Suppressor macrophage treated with lipopolysaccharide for 4 hours (primary cell): ENCODE measurements around the gene IGFLR1.

ENCODE experiments used
- DNase-seq: peaks from one replicate; pipeline ENCODE4 v3.0.0-alpha.2; 2020

IGFLR1 gene

DNA sequence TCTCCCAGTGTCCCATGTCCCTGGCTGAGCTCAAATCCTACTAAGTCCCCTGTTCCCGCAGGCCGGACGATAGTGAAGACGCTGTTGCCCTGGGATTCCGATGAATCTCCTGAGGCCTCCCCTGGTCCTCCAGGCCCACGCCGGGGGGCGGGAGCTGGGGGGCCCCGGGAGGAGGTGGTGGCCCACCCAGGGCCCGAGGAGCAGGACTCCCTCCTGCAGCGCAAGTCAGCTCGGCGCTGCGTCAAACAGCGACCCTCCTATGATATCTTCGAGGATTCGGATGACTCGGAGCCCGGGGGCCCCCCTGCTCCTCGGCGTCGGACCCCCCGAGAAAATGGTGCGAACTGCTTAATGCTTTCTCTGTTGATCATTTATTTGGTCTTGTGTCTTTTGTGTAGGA lies 18.6 kb downstream of the IGFLR1 start:
- no peak for DNase-seq

DNA sequence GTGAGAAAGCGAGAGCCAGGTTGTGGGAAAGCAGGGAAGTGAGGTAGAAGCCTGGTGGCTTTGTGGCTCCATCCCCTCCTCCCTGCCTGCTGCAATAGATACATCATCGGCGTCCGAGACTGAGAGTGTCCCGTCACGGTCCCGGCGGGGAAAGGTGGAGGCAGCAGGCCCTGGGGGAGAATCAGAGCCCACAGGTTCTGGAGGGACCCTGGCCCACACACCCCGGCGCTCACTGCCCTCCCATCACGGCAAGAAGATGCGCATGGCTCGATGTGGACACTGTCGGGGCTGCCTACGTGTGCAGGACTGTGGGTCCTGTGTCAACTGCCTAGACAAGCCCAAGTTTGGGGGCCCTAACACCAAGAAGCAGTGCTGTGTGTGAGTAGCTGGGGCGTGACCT lies 19.4 kb downstream of the IGFLR1 start:
- DNase-seq = no peak

DNA sequence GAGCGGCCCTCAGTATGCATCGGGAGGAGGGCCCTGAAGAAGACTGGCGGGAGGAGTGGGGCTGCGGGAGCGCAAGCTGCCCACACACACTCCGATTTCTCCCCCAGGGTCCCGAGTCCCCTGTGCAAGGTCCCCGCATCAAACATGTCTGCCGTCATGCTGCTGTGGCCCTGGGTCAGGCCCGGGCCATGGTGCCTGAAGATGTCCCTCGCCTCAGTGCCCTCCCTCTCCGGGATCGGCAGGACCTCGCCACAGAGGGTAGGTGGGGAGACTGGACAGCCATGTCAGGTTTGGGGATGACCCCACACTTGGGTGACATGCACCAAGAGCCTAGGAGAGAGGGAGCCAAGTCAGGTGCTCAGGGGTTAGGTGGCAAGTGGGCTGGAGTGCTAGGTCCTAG lies 19.8 kb downstream of the IGFLR1 start:
- no peak for DNase-seq

DNA sequence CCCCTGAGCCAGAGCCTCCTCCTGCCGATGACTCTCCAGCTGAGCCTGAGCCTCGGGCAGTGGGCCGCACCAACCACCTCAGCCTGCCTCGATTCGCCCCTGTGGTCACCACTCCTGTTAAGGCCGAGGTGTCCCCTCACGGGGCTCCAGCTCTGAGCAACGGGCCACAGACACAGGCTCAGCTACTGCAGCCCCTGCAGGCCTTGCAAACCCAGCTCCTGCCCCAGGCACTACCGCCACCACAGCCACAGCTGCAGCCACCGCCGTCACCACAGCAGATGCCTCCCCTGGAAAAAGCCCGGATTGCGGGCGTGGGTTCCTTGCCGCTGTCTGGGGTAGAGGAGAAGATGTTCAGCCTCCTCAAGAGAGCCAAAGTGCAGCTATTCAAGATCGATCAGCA lies 20.9 kb downstream of the IGFLR1 start:
- DNase-seq = no peak

DNA sequence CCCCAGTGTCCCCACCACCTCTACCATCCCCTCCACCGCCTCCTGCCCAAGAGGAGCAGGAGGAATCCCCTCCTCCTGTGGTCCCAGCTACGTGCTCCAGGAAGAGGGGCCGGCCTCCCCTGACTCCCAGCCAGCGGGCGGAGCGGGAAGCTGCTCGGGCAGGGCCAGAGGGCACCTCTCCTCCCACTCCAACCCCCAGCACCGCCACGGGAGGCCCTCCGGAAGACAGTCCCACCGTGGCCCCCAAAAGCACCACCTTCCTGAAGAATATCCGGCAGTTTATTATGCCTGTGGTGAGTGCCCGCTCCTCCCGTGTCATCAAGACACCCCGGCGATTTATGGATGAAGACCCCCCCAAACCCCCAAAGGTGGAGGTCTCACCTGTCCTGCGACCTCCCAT lies 21.6 kb downstream of the IGFLR1 start:
- DNase-seq = no peak

DNA sequence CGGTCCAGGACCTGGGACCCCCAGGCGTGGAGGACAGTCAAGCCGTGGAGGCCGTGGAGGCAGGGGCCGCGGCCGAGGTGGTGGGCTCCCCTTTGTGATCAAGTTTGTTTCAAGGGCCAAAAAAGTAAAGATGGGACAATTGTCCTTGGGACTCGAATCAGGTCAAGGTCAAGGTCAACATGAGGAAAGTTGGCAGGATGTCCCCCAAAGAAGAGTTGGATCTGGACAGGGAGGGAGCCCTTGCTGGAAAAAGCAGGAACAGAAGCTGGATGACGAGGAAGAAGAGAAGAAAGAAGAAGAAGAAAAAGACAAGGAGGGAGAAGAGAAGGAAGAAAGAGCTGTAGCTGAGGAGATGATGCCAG lies 22.1 kb downstream of the IGFLR1 start:
- DNase-seq = no peak

DNA sequence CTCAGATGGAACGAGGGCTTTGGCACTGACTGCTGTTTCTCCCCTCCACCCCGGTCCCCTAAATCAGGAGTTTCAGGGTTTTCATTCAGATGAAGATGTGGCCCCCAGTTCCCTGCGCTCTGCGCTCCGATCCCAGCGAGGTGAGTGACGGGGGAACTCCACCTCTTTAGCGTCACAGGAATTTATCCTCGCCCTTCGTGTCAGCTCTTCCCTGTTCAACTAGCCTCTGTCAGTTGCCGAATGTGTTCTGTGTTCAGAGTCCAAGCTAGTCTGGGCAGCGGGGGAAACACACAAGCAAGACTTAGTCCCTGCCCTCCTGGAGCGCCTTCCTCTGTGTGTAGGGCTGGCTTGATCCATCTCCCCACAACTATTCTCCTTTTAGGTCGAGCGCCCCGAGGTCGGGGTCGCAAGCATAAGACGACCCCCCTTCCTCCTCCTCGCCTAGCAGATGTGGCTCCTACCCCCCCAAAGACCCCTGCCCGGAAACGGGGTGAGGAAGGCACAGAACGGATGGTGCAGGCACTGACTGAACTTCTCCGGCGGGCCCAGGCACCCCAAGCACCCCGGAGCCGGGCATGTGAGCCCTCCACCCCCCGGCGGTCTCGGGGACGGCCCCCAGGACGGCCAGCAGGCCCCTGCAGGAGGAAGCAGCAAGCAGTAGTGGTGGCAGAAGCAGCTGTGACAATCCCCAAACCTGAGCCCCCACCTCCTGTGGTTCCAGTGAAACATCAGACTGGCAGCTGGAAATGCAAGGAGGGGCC lies 22.7 kb downstream of the IGFLR1 start:
- DNase-seq = no peak

DNA sequence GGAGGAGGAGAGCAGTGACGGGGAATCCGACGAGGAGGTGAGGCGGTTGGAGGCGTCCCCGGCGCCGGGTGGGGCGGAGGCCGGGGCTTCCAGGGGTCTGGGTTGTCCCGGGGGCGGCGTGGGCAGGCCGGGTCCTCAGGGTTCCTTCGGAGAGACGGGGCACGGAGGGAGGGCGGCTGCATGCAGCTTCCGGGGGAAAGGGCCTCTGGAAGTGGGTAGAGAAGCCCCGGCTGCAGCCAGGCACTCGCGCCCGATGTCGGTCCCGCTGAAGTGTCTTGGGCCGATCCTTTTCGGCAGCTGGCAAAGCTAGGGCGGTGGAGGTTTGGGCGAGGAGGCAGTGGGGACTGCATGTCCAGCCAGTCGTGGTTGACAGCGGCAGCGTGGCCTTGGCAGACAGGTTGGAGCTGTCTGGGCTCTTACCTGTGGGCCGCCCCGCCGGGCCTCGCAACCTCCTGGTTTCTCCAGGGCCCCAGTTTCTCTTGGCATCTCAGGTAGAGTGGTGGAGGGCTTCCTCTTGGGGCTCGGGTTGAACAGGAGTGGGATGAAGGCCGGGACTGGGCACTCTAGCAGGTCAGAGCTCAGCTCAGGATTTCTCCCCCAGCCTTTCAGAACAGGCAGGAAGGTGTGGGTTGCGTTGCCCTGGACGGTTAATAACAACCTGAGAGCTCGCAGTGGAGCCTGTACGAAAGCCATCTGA lies 23.8 kb downstream of the IGFLR1 start:
- peak; percentile 24 for DNase-seq

DNA sequence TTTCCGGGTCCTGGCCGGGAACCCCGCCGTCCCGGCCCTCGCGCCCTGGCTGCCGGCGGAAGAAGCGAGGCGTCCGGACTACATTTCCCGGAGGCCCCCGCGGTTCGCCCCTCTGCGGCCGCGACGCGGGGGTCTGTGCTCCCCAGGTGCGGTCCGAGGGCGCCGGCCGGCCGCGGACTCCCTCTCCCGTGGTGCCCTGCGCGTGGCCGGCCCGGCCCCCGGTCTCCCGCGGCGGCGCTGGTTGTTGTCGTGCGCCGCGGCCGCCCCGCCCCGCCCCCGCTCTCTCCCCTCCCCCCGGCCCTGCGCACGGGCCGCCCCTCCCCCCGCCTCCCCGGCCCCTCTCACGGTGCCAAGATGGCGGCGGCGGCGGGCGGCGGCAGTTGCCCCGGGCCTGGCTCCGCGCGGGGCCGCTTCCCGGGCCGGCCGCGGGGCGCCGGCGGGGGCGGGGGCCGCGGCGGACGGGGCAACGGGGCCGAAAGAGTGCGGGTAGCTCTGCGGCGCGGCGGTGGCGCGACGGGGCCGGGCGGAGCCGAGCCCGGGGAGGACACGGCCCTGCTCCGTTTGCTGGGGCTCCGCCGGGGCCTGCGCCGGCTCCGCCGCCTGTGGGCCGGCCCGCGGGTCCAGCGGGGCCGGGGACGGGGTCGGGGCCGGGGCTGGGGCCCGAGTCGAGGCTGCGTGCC lies 24.4 kb downstream of the IGFLR1 start, which contains the start of gene KMT2B:
TSS of gene KMT2B (plus strand) at position 339 of the 680 bp plus-strand sequence. CDS start at position 355, 16 bp downstream.
- DNase-seq = peak; percentile 22

DNA sequence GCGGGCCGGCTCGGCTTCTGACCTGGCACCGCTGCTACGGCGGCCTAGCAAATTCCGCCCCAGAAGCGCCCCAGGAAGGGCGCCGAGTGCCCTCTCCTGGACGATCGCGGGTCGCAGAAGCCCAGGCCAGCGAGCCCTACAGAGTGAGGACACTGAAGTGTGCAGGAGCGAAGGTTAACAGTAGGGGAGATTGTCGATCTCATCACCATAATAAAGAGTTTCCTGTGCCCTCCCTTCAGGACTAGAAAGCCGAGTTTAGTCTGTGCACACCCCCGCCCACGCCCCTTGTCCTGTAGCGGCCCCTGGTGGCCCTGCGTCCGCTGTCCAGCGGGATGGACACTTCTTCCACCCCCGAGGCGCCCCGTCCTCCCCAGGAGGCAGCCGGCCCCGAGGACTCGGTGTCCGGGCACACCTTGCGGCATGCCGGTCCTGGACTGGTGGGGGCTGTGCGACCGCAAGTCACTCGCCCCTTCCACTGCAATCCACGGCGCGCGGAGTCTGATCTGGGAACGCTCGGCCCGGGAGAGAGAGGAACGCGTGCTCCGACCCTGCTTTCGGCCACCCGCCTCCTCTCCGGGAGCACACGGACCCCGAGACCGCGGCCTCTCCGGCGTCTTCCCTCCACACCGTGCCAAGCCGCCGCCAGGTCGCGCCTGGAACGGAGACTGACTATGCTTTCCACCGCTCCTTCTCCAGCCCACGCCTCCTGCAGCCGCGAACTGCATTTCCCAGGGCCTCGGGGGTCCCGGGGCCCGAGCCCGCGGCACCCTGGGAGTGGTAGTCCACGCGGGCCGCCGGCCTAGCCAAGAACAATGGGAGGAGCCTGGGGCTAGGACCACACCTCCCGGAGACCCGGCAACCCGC lies 25.2 kb downstream of the IGFLR1 start:
- peak; percentile 95 for DNase-seq

DNA sequence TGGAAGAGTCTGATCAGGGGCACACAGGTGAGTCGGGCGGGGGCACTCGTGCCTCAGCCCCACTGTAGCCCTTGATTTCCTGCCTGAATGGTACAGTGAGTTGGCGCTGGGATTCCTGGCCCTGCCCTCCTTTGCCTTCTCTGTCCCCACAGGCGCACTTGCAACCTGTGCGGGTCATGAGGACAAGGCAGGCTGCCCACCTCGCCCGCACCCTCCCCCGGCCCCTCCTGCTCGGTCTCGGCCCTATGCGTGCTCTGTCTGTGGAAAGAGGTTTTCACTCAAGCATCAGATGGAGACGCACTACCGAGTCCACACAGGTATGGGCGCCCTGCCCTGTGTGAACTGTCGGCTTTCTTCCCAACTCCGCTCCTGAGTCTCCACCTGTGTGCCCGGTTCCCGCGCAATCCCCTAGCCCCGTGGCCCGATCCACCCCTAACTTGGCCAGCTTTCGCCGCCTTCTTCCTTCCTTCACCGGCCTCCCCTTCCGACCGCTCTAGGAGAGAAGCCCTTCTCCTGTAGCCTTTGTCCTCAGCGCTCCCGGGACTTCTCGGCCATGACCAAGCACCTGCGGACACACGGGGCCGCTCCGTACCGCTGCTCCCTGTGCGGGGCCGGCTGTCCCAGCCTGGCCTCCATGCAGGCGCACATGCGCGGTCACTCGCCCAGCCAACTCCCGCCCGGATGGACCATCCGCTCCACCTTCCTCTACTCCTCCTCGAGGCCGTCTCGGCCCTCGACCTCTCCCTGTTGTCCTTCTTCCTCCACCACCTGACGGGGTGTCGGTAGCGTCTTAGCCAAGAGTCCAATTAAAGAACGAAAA lies 26.1 kb downstream of the IGFLR1 start:
- DNase-seq = peak; percentile 52

DNA sequence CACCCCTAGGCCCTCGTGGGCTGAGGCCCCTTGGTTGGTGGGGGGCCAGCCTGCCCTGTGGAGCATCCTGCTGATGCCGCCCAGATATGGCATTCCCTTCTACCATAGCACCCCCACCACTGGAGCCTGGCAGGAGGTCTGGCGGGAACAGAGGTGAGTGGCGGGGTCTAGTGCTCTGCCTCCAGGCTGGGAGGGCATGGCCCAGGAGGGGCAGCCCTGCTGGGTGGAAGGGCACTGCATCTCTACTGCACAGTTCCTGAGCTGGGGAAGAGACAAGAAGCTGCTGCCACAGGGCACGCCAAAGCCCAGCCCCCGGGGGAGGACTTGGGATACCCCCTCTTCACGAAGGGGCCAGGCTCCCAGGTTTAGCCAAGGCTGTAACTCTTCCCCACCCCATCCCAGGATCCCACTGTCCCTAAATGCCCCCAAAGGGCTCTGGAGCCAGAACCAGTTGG lies 26.9 kb downstream of the IGFLR1 start:
- no peak for DNase-seq

DNA sequence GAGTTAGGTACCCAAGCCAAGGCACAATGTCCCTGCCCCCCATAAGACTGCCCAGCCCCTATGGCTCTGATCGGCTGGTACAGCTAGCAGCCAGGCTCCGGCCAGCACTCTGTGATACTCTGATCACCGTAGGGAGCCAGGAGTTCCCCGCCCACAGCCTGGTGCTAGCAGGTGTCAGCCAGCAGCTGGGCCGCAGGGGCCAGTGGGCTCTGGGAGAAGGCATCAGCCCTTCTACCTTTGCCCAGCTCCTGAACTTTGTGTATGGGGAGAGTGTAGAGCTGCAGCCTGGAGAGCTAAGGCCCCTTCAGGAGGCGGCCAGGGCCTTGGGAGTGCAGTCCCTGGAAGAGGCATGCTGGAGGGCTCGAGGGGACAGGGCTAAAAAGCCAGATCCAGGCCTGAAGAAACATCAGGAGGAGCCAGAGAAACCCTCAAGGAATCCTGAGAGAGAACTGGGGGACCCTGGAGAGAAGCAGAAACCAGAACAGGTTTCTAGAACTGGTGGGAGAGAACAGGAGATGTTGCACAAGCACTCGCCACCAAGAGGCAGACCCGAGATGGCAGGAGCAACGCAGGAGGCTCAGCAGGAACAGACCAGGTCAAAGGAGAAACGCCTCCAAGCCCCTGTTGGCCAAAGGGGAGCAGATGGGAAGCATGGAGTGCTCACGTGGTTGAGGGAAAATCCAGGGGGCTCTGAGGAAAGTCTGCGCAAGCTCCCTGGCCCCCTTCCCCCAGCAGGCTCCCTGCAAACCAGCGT lies 27.5 kb downstream of the IGFLR1 start:
- no peak for DNase-seq

DNA sequence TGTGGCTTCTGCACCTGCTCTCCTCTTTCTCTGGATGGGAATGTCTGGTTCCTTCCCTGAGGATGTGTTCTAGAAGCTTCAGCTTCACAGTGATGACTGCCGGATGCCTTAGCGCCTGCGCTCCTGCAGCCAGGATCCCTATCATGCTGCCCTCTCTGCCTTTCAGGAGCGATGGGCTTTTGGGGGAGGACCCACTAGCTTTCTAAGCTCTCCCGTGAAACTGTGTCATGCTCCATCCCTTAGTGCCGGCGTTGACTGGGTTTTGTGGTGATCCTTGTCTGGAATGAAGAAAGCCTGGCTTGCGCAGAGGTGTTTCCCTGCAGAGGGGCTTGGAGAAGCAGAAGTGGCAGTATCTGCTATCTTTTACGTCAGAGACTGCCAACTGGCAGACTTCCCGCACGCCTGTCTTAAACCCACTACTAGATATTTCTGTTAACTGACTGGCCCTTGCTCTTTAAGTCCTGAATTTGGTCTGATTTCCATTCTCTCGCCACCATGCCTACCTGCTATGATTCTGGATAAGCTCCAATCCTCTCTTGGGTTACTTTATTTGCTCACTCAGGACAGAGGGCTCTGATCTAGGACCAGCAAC lies 28.3 kb downstream of the IGFLR1 start:
- no peak for DNase-seq

DNA sequence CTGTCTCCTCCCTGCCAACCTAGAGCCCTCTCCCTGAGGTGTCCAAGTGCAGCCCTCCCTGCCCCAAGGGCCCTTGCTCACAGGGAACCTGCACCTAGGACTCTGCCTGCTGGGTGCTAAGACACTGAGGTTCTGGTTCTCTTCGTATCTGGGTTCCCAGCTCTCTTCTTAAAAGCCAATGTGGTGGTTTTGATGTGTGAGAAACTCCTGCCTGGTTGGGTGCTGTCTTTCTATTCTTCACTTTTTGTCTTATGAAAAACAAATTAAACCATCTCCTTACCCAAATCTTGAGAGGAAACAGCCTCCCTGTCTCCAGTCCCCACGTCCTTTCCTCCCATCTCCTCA lies 28.8 kb downstream of the IGFLR1 start:
- no peak for DNase-seq

DNA sequence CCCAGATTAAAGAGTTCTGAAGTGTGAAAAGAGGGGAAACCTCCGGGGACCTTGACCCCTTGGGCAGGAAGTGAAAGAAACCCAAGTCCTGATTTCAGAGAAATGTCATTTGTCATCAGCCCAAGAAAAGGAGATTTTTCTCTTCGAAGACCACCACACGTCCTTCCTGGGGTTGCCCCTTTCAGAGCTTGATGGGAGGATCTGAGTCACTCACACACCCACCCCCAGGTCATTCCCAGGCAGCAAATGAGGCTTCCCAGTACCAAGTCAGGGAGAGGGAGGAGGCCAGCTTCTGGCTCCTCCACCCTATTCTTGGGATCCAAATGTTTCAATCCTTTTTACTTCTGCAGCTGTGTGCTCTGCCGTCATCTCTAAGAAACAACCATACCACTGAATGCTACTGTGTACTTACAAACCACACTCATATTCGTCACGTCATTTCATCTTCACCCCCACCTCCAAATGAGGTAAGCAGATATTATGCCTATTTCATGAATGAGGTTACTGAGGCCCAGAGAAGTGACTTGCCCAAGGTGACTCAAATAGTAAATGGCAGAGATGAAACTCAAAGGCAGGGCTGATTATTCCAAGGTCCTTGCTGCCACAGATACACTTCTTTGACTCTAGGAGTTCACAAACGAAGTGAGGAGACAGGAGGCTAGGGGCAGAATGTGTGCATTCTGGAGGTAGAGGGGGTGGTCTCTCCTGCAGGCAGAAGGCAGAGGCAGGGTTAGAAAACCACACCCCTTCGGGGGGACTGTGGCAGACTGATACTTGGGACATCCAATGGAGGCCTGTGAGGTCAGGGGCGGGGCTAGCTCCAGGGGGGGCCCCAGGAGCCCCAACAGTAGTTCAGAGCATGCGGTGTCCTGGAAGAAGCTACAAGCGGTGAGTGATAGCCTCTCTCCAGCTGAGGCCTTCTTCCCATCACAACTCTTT lies 29.4 kb downstream of the IGFLR1 start:
- DNase-seq = peak; percentile 49

DNA sequence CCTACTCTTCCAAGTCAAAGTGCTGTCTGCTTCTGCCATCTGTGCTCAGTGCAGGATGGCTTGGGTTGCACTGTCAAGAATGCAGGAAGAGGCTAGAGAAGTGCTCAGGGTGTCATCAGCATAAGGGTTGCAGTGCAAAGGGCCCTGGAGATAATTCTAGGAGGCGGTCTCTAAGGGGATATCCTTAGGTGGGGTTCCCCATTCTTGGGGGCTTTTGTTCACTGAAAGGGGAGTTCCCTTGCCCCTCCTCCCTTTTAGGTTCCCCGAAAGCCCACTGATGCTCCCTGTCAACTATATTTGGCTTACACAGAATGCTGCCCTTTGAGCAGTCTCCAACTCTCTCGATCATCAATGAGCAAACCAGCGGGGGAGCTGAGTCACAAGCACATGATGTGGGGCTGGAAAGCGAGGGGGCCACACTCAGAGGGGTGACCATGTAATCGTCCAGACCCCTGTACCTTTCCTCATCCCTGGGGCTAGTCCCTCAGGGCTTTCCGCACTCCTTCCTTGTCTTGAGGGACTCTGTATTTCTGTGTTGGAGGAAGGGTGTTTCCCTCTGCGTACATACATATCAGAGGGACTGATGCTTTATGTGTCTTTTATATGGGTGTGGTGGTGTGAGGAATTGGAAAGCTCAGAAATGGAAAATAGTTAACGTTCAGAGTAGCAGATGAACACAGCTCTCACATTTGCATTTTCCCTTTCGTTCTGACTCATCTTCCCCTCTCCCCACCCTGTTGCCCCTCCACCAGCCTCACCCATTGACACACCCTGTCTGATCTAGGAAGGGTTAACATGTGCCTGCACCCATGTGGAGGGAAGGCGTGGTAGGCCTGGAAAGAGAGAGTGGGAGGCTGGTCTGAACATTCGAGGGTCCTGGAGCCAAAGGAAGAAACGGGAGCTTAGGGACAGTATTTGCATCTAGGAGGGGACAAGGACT lies 31.2 kb downstream of the IGFLR1 start:
- DNase-seq = peak; percentile 56

DNA sequence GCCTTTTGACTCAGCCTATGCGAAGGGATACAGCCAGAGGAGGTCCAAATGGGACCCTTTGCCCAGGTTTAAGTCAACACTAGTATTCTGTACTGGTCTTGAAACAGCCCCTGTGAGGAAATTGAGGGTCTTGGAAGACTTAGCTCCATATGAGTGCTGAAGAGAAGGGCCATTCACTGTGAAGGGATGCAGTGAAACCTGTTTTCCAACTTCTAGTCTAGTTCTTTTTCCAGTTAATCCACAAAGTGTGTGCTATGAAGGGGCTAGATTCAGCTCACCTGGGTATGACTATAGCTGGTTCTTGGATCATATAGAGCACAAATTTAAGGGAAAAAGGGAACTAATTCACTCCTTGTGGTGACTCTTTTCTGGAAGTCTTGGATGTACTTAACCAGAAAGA lies 33.9 kb downstream of the IGFLR1 start:
- DNase-seq = no peak

DNA sequence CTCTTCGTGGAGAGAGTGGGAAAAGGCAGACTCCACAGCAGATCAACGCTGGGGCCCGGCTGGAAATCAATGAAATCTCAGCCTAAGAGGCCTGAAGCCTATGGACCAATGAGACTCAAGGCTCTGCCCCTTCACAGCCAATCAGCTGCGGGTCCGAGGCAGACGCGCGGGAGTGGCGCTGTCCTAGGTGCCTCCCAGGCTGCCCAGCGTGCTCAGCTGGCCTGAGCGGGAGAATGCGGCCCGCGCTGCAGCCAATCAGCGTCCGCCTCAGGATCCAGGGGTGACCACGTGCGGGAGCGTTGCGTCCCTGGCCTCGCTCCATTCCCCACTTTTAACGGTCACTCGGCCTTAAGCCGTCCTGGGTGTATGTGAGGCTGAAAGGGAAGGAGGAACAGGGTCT lies 38.0 kb downstream of the IGFLR1 start, which contains the start of gene ZBTB32:
TSS of gene ZBTB32 (plus strand) at position 341 of the 400 bp plus-strand sequence. CDS start 10,069 bp downstream, outside the sequence.
- peak; percentile 37 for DNase-seq
